Measurements from ENCODE around the gene HIRA.
A peak's percentile ranks its signal among the peaks of the same experiment; 100 is the strongest.

The HIRA gene

GRCh38 chr22:19431649-19432132 lies at the start of gene HIRA:
Gene HIRA, minus strand, starts transcription at chr22:19431733. Its CDS starts 257 bp downstream, at chr22:19431476.
- peak; percentile 95 for DNase-seq

- no peak for DNase-seq
Measured at GRCh38 chr22:19480789-19481188, 49.3 kb upstream of the HIRA start.

- DNase-seq, result no peak
Measured at GRCh38 chr22:19480173-19480568, 48.6 kb upstream of the HIRA start.

- peak; percentile 88 for DNase-seq
Measured at GRCh38 chr22:19479355-19480172, 48.0 kb upstream of the HIRA start, which contains the start of gene CDC45. Gene CDC45, plus strand, starts transcription at chr22:19479920. Its CDS starts 49 bp downstream, at chr22:19479969.

- peak; percentile 81 for DNase-seq
Measured at GRCh38 chr22:19478901-19479354, 47.4 kb upstream of the HIRA start, which contains the start of gene UFD1. Gene UFD1, minus strand, starts transcription at chr22:19479193. Its CDS starts 108 bp downstream, at chr22:19479085.

GRCh38 chr22:19478045-19478900 lies 46.7 kb upstream of the HIRA start:
- DNase-seq, result no peak

GRCh38 chr22:19477321-19478044 lies 46.0 kb upstream of the HIRA start:
- DNase-seq, result no peak

GRCh38 chr22:19476023-19476422 lies 44.5 kb upstream of the HIRA start:
- no peak for DNase-seq

GRCh38 chr22:19473578-19473977 lies 42.0 kb upstream of the HIRA start:
- no peak for DNase-seq

- DNase-seq, result no peak
Measured at GRCh38 chr22:19472233-19472632, 40.7 kb upstream of the HIRA start.

- no peak for DNase-seq
Measured at GRCh38 chr22:19471572-19471971, 40.0 kb upstream of the HIRA start.

GRCh38 chr22:19470010-19470409 lies 38.5 kb upstream of the HIRA start:
- no peak for DNase-seq

- no peak for DNase-seq
Measured at GRCh38 chr22:19469421-19469820, 37.9 kb upstream of the HIRA start.

- DNase-seq, result no peak
Measured at GRCh38 chr22:19467912-19468311, 36.4 kb upstream of the HIRA start.

GRCh38 chr22:19466848-19467752 lies 35.6 kb upstream of the HIRA start:
- DNase-seq, result no peak

GRCh38 chr22:19466126-19466716 lies 34.7 kb upstream of the HIRA start:
- no peak for DNase-seq

- DNase-seq, result no peak
Measured at GRCh38 chr22:19464975-19465374, 33.4 kb upstream of the HIRA start.

GRCh38 chr22:19464546-19464945 lies 33.0 kb upstream of the HIRA start:
- DNase-seq, result no peak

- DNase-seq, result no peak
Measured at GRCh38 chr22:19463491-19464469, 32.2 kb upstream of the HIRA start.

- no peak for DNase-seq
Measured at GRCh38 chr22:19463008-19463407, 31.5 kb upstream of the HIRA start.
